Measurements from ENCODE around the gene UPB1.

UPB1 gene
- total RNA-seq: 0.22 to 1.1 reads per million in 2 experiments

DNA sequence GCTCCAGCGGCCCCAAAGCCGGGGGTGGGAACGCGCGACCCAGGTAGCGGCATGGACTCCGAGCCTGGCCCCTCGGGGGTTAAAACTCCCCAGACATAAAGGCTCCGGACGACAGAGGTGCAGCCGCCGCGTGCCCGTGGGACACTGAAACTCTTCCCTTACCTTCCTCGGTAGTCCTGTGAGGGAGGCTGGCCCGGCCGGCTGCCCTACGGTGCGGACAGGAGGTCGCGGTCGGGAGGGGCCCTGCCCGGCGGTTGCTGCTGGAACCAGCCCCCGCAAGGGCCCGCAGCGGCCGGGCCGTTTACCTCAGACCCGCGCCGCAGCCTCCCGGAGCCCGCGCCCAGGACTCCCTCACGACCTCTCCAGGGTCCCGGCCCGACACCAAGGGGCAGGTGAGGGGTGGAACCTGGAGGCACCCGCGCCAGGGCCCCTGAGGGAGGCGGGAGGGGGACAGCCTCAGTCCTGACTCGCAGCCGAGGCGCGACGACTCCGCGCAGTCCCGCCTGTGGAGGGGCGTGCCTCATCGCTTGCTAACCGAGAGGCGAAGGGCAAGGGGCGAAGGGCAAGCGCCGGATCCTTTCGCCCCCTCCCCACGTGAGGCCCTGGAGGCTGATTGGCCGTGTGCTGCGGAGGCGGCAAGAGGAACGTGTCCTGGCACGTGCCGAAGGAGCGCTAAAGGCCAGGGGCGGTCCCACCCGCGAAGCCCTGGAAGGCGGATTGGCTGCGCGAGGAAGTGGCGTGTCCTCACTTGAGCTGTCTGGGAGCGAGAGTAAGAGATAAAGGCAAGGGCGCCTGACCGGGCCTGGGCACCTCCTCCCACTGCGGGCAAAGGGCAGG is at the start of gene UPB1:
TSS of gene UPB1 (plus strand) at position 805 of the 837 bp plus-strand sequence. CDS start 72 bp downstream, outside the sequence.
- no peak for DNase-seq (ENCODE audit: low read depth)

DNA sequence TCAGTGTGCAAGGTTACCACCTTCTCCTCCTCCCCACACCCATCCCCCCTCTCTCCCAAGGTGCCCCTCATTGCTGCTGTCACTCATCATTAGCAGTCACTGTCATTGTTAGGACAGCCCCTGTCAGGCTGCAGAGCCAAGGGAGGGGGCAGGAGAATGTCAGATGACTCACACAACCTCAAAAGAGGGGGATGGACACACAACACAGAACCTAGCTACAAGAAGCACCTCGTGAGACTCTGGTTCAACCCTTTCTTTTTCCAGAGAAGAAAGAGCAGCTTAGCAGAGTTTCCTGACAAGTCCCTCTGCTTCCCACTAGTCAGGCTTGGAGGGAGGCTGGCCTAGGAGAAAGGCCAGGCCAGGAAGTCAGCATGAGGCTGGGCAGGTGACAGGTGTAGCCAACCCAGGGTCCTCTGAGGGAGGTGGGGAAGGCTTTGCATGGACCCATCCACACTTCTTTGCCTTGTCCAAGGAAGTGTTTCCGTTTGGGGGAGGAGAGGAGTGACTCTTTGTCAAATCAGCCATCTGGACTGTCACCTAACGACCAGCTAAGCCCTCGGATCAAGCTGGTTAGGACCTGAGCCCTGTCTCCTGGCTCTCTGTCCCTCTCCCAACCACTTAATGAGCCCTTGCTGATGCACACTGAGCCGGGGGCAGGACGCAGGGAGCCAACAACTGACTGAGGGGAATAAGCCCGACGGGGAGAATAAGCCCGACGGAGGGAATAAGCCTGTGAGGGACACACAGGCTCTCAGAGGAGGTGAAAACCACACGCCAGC is 49.5 kb upstream of the UPB1 start:
- no peak for DNase-seq (ENCODE audit: low read depth)

DNA sequence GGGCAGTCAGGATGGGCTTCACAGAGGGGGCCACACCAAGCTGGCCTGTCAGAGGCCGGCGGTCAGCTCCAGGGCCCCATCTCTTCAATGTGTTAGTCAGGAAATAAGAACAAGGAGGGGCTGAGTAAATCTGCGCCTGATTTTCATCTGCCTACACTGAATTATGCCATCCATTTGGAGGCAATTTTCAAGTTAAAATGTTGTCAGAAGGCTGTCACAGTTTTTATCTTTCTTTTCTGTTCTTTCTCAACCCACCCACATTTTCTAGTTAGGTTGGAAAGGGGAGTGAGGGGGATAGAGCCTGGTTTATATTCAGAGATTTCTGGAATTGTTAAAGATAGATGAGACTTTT is 48.9 kb upstream of the UPB1 start:
- no peak for DNase-seq (ENCODE audit: low read depth)

GRCh38 chr22:24450610-24451009 is 44.5 kb upstream of the UPB1 start:
- DNase-seq (ENCODE audit: low read depth): no peak

- no peak for DNase-seq (ENCODE audit: low read depth)
Measured at GRCh38 chr22:24451162-24451561, 44.0 kb upstream of the UPB1 start.

DNA sequence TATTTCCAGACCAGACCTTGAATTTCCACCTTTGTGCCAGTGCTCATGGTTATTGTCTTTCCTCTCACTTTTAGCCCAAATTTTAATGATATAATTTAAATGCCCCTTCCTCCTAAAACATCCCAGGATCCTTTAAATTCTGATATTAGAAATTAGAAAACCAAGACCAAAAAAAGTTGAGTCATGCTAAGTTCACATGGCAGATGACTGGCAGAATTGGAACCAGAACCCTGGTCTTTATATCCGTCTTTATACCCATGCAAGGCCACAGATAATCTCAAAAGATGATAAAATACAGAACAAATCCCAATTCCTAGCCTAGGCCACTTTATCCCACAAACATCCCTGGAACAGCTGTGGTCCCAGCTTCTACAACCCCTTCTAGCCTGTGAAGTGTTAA is 41.3 kb upstream of the UPB1 start:
- no peak for DNase-seq (ENCODE audit: low read depth)

DNA sequence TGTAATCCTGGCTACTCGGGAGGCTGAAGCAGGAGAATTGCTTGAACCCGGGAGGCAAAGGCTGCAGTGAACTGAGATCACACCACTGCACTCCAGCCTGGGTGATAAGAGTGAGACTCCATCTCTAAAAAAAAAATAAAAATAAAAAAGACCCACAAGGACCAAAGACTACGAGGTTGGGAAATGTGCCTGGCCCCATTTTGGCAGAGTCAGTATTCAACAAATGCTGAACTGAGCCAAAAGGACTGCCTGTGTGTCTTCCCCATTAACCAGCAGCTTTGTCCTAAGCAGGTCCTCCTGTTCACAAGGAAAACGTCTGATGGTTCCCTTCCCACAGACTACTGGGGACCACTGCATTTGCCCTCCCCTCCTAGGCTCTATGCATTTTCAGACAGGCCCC is 40.1 kb upstream of the UPB1 start:
- no peak for DNase-seq (ENCODE audit: low read depth)

DNA sequence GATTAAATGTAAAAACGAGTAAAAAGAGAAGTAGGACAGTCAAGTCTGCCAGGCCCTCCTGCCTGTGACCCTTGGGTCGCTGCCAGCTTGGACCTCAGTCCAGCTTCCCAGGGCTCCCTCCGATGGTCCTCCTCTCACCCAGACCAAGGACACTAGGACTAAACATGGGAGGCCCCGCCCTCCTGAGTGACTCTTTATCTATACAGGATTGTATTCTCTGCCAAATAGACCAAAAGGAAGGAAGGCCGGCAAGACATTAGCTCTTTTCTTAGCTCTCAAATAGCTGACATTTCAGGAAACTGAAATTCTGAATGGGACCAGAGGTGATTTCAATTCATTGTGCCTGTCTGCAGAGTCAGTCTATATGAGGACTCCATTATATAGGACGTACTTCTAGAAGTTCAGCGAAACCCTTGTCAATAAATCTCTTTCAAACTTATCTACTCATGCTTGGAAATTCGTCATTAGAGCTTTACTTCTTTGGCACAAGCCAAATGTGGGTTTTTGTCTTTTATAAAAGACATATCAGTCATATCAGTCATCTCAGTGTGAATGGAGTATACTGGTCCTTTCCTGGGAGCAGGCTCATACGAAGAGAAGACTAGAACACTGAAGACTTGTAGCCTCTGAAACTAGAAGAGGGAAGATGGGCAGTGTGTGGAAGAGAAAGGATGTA is 39.2 kb upstream of the UPB1 start:
- DNase-seq (ENCODE audit: low read depth): no peak

DNA sequence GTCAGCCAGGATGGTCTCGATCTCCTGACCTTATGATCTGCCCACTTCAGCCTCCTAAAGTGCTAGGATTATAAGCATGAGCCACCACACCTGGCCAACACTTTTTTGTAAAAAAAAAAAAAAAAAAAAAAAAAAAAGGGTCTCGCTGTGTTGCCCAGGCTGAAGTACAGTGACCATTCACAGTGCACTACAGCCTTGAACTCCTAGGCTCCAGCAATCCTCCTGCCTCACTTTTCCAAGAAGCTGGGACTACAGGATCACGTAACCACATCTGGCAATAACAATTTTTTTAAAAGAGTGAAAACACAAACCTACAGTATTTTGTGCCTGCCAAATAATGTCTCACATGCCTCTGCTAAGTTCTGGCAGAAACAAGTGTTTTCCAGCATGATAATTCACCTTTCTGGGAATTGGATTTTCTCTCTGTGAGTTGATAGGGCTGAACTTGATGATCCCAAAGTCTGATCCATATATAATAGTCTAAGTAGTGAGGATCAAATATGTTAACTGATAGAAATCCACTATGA is 37.2 kb upstream of the UPB1 start:
- no peak for DNase-seq (ENCODE audit: low read depth)

DNA sequence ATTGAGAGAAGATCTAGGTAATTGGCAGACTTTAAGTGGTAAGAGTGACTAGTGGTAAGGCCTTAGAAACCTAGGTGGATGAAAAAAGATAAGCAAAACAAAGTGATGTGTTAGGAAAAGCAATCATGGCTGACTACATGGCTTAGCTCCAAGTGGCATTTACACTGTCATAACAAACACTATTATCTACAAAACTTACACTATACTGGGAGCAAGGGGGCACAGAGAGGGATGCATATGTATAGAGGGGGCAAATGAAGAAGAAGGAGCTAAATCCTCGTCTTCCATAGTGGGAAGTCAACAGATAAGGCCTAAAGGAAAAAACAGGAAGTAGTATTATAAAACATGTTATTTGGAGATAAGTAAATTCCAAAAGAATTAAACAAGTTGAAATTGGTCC is 35.2 kb upstream of the UPB1 start:
- DNase-seq (ENCODE audit: low read depth): no peak

DNA sequence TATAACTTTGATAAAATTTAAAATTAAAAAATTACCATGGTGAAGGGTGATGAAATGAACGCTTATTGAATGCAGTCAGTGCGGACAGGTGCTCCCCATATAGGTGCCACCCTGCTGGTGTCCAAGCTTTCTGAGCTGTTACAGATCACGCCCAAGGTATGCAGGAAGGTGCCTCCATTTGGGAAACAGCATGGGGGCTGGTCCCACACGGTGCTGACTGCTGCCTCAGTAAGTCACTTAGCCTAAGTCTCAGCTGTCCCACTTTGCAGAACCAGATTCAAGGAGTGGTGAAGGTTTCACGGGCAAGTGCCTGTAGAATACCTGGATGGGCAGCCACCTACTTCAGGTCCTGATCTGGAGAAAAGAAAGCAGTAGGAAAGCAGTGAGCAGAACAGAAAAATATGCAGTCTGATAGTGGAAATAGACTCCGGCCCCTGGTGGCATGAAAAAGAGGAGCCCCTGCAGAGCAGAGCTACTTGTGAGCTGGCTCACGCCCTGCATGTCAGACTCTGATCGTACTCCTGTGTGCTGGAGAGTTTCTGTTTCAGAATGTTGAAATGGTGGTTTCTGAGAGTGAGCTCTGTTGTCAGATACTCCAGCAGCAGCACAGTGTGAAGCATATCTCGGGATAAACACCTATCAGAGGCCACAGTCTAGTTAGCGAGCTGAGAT is 34.6 kb upstream of the UPB1 start:
- no peak for DNase-seq (ENCODE audit: low read depth)

GRCh38 chr22:24463071-24463760 is 31.9 kb upstream of the UPB1 start:
- no peak for DNase-seq (ENCODE audit: low read depth)

GRCh38 chr22:24465566-24465965 is 29.6 kb upstream of the UPB1 start:
- no peak for DNase-seq (ENCODE audit: low read depth)

DNA sequence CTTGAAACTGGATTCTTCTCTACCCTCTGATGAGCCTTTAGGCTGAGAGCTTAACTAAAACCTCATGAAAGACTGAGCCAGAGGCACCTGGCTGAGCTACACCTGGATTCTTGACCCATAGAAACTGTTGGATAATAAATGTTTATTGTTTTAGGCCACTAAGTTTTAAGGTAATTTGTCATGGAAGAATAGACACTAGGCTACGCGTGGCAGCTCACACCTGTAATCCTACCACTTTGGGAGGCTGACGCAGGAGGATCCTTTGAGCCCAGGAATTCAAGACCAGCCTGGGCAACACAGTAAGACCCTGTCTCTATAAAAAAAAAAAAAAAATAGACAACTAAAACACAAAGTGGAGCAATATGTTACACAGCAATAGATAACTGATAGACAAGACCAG is 29.2 kb upstream of the UPB1 start:
- no peak for DNase-seq (ENCODE audit: low read depth)

DNA sequence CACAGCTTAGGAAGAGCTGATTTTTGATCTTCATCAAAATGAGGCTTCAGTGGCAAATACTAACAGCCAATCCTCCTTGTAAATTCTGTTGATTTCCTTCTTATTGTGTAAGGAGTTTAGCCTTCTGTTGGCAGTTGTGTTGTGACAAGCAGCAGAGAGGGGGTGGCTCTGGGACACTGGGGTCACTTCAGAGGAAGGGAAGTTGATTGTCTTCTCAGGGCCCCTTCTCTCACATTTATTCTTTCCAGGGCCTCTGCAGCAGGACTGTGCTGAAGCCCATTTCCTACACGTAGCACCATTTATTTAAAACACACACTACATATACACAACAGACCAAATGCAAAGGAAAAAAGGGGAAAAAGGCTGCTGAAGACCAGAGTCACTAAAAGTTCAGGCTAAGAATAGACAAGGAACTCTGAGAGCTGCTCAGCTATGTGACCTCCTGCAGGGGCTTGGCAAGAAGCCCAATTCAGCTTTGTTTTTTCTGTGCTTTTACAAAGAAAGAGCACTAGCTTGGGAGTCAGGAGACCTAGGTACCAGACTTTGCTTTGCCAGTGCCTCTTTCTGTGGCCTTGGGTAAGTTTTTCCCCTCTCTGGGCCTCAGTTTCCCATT is 28.3 kb upstream of the UPB1 start:
- no peak for DNase-seq (ENCODE audit: low read depth)

- no peak for DNase-seq (ENCODE audit: low read depth)
Measured at GRCh38 chr22:24467340-24467739, 27.8 kb upstream of the UPB1 start.

GRCh38 chr22:24471570-24471969 is 23.6 kb upstream of the UPB1 start:
- no peak for DNase-seq (ENCODE audit: low read depth)

GRCh38 chr22:24473284-24473683 is 21.8 kb upstream of the UPB1 start:
- DNase-seq (ENCODE audit: low read depth): no peak

DNA sequence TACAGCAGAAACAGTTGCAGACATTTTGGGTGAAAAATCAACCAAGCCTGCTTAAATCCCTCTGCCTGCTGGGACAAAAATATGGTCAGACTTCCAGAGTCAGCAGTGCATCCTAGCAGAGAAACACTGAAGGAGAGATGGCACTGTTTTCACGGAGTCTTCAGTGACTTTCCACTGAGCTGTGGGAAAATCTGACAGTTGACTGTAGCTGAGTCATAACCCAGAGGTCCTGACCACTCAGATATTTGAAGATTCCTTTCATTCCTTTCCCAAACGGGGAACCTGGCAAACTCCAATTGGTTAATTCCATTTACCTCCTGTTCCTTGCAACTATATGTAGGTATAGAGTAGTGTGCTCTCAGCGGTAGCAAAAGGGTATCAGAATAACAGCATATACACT is 20.9 kb upstream of the UPB1 start:
- DNase-seq (ENCODE audit: low read depth): no peak

DNA sequence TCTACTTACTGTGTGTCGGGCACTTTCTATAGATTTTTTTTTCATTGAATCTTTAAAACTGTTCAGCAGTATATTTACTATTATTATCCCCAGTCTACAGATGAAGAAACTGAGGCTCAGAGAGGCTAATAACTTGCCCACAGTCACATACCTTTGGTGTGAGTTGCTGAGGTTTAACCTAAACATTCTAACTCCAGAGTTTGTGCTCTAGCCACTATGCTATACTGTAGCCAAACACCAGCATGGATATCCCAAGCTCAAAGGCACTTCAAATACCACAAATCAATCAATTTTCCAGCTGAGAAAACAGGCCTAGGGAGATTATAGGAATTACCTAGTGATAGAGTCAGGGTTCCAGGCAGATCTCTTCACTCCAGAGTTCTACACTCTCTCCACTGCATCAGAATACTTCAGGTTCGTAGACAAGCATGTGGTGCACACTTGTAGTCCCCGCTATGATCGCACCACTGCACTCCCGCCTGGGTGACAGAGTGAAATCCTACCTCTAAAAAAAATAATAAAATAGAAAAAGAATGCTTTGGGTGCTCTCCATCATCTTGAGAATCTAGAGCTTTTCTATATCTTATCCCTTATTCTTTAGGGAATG is 20.4 kb upstream of the UPB1 start:
- no peak for DNase-seq (ENCODE audit: low read depth)
